ENCODE data around the gene CYGB. TPM values are rescaled to one million over a fixed set of nuclear protein-coding genes. Genes with fewer than 3 reads are reported as not detected.

The CYGB gene
- total and polyA plus RNA-seq, 2 of the 13 experiments (the other 11 are each of a cell fraction or from before 2014, with no cell fraction given), result 18.9 to 27.1 TPM

- TF ChIP-seq FOXJ3 (CRISPR knock-in tag; IDR thresholded peaks at IDR 0.05; ENCODE audit: borderline replicate concordance) (peak; percentile 59; the same call in 1 of the 2 replicates), ISL2 (CRISPR knock-in tag; IDR thresholded peaks at IDR 0.05) (peak; percentile 75; the same call in 1 of the 2 replicates), CCDC6 (CRISPR knock-in tag; IDR thresholded peaks at IDR 0.05) (0 out of 2 replicates have a peak, but pooled peaks have one; percentile 38), ZBTB20 (CRISPR knock-in tag; IDR thresholded peaks at IDR 0.05; ENCODE audit: borderline replicate concordance, low read depth) (no peak; the same call in 1 of the 2 replicates), RELA (CRISPR knock-in tag; IDR thresholded peaks at IDR 0.05) (0 out of 2 replicates have a peak, but pooled peaks have one; percentile 63), FOXO4 (CRISPR knock-in tag; conservative IDR thresholded peaks at IDR 0.05) (0 out of 2 replicates have a peak, but pooled peaks have one; percentile 63), HES4 (CRISPR knock-in tag; IDR thresholded peaks at IDR 0.05; ENCODE audit: borderline replicate concordance) (no peak), ZC3H13 (CRISPR knock-in tag; IDR thresholded peaks at IDR 0.05) (peak; percentile 72; the same call in 1 of the 2 replicates), NFYC (CRISPR knock-in tag; IDR thresholded peaks at IDR 0.05) (no peak), MTF1 (CRISPR knock-in tag; IDR thresholded peaks at IDR 0.05) (no peak), FLYWCH1 (CRISPR knock-in tag; IDR thresholded peaks at IDR 0.05) (no peak), TOE1 (CRISPR knock-in tag; IDR thresholded peaks at IDR 0.05) (0 out of 2 replicates have a peak, but pooled peaks have one; percentile 30), ATF7 (IDR thresholded peaks at IDR 0.05) (no peak), ATF7 (CRISPR knock-in tag; IDR thresholded peaks at IDR 0.05) (peak; percentile 47; the same call in 1 of the 2 replicates), ZNF550 (CRISPR knock-in tag; IDR thresholded peaks at IDR 0.05; ENCODE audit: borderline replicate concordance) (no peak), THYN1 (CRISPR knock-in tag; IDR thresholded peaks at IDR 0.05; ENCODE audit: borderline replicate concordance, low read depth) (peak; percentile 86; the same call in 1 of the 2 replicates), HNRNPUL1 (IDR thresholded peaks at IDR 0.05; ENCODE audit: low read depth, low read length) (no peak), NR3C1 (CRISPR knock-in tag; IDR thresholded peaks at IDR 0.05) (no peak), ZNF296 (CRISPR knock-in tag; conservative IDR thresholded peaks at IDR 0.05) (no peak), MBD4 (IDR thresholded peaks at IDR 0.05; ENCODE audit: borderline replicate concordance, low read length) (no peak; the same call in 1 of the 2 replicates), ADNP (CRISPR knock-in tag; IDR thresholded peaks at IDR 0.05) (no peak), ZBTB7A (CRISPR knock-in tag; IDR thresholded peaks at IDR 0.05) (no peak), MLLT10 (CRISPR knock-in tag; IDR thresholded peaks at IDR 0.05) (no peak), PHF21A (CRISPR knock-in tag; IDR thresholded peaks at IDR 0.05) (peak; percentile 75), ZNF3 (CRISPR knock-in tag; IDR thresholded peaks at IDR 0.05) (0 out of 2 replicates have a peak, but pooled peaks have one; percentile 13), ZKSCAN1 (IDR thresholded peaks at IDR 0.05; ENCODE audit: low read length) (no peak), ZNF576 (CRISPR knock-in tag; IDR thresholded peaks at IDR 0.05) (0 out of 2 replicates have a peak, but pooled peaks have one; percentile 41)
- TF ChIP-seq, protein P1, sequence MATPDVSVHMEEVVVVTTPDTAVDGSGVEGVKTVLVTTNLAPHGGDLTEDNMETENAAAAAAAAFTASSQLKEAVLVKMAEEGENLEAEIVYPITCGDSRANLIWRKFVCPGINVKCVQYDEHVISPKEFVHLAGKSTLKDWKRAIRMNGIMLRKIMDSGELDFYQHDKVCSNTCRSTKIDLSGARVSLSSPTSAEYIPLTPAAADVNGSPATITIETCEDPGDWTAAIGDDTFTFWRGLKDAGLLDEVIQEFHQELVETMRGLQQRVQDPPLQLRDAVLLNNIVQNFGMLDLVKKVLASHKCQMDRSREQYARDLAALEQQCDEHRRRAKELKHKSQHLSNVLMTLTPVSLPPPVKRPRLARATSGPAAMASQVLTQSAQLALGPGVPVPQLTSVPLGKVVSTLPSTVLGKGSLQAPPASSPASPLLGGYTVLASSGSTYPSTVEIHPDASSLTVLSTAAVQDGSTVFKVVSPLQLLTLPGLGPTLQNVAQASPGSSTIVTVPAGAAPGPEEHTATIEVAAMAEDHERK (CRISPR knock-in tag; IDR thresholded peaks at IDR 0.05; ENCODE audit: low read depth), result no peak
Measured at GRCh38 chr17:76550712-76551615, 13.5 kb upstream of the CYGB start (continued).
